GM12878 (cell line): Measurements from ENCODE around the gene SMIM32.

Source experiments
- CEBPZ ChIP-seq: fragments of 150-350 bp; IDR thresholded peaks from 2 replicates; pipeline ENCODE4 v1.6.1; 2016; ENCODE audit warnings: low read depth, low read length
- CHD2 ChIP-seq: IDR thresholded peaks from 2 replicates; pipeline ENCODE4 v1.6.1; 2011; ENCODE audit warnings: low read depth, low read length, improper control_type of control experiment, borderline replicate concordance
- NFIC ChIP-seq: IDR thresholded peaks from 2 replicates; pipeline ENCODE4 v1.6.1; 2012; ENCODE audit warnings: low read depth, mild to moderate bottlenecking, inconsistent platforms, low read length, moderate library complexity
- SMC3 ChIP-seq: IDR thresholded peaks from 2 replicates; pipeline ENCODE4 v1.6.1; 2011; ENCODE audit warnings: low read length, improper control_type of control experiment, borderline replicate concordance
- ZNF622 ChIP-seq: fragments of 450-650 bp; IDR thresholded peaks from 2 replicates; pipeline ENCODE4 v1.6.1; 2017; ENCODE audit warnings: mild to moderate bottlenecking, inconsistent platforms
- TF ChIP-seq, protein P1 (sequence below), 3 experiments: IDR thresholded peaks in 2 of 3; conservative IDR thresholded peaks in 1 of 3; 2 replicates each; pipeline ENCODE4 v1.5.1; 2011; ENCODE audit warnings: low read depth in 3 of 3, low read length in 3 of 3, mild to moderate bottlenecking in 3 of 3, control low read depth in 2 of 3, moderate library complexity in 2 of 3, inconsistent platforms in 1 of 3, mixed read lengths in 1 of 3; ENCODE audit not compliant: control insufficient read depth in 2 of 3, insufficient read depth in 1 of 3; ENCODE audit errors: extremely low read depth in 1 of 3

GRCh38 chr5:136221340-136221739, 28.4 kb upstream of the SMIM32 start:
- TF ChIP-seq, protein P1, sequence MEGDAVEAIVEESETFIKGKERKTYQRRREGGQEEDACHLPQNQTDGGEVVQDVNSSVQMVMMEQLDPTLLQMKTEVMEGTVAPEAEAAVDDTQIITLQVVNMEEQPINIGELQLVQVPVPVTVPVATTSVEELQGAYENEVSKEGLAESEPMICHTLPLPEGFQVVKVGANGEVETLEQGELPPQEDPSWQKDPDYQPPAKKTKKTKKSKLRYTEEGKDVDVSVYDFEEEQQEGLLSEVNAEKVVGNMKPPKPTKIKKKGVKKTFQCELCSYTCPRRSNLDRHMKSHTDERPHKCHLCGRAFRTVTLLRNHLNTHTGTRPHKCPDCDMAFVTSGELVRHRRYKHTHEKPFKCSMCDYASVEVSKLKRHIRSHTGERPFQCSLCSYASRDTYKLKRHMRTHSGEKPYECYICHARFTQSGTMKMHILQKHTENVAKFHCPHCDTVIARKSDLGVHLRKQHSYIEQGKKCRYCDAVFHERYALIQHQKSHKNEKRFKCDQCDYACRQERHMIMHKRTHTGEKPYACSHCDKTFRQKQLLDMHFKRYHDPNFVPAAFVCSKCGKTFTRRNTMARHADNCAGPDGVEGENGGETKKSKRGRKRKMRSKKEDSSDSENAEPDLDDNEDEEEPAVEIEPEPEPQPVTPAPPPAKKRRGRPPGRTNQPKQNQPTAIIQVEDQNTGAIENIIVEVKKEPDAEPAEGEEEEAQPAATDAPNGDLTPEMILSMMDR (IDR thresholded peaks at IDR 0.05 in 2 of 3, conservative IDR thresholded peaks at IDR 0.05 in 1 of 3; ENCODE audit: control insufficient read depth in 2 of 3, extremely low read depth in 1 of 3, insufficient read depth in 1 of 3, low read depth in 3 of 3, low read length in 3 of 3) = no peak
- no peak for TF ChIP-seq CHD2
- TF ChIP-seq NFIC = no peak
- TF ChIP-seq CEBPZ = no peak
- TF ChIP-seq SMC3 = no peak
- no peak for TF ChIP-seq ZNF622
